EL (cell line): ENCODE data around the gene TCF7.

Experiments
- DNase-seq: peaks from one replicate; pipeline ENCODE4 v3.0.0-alpha.2; 2016

The TCF7 gene

DNA sequence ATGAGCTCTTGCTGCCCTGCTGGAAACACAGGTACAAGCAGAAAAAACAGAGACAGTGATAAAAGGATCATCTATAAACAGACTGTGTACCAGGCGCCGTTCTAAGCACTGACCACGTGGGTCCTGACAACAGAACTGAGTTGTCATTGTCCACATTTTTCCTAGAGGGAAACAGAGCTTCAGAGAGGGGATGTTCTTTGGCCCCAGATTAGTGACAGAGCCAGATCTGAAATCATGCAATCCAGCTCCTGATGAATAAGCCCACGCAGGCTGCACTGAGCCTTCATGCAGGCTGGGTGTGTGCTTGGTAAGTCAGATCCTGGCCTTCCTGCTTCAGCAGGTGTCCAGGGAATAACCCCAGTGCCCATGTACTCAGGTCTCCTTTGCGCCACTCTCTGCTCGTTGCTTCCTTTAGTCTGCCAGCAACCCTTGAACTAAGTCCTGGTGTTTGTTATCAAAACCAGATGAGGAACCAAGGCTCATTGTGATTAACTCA, 22.8 kb upstream of the TCF7 start:
- DNase-seq: no peak

DNA sequence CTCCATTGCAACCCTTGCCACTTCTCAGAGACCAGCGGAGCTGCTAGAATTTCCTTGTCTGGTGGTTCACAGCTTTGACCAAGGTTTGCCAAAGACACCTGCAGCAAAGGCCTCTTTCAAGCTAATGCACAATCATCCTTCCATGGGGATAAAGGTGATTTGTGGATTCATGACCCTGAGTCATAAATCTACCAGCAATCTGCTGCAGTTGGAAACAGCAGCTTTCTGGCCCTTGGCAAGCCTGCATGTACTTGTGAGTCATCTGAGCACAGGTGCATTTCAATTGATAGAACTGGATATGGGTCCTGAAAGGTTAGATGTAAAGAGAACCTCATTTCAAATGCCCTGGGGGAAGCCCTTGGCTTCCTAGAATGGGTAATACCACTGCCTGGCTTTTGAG, 21.6 kb upstream of the TCF7 start:
- DNase-seq: no peak

DNA sequence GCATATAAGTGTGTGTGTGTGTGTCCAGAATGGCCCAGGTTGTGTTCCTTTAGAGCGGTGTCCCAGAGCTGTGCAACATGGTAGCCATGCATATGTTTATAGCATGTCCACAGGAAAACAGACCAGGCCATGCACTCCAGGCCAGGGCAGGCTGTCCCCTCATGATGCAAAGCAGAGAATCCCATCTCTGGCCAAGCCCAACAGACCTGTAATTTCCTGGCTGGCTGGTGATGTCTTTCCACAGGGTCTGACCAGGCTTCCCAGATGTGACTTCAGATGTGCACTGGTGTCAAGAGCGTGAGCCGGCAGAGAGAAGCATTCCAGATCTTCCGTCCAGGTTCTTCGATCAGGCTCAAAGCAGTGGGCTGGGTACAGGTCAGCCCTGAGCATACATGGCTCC, 21.1 kb upstream of the TCF7 start:
- no peak for DNase-seq

DNA sequence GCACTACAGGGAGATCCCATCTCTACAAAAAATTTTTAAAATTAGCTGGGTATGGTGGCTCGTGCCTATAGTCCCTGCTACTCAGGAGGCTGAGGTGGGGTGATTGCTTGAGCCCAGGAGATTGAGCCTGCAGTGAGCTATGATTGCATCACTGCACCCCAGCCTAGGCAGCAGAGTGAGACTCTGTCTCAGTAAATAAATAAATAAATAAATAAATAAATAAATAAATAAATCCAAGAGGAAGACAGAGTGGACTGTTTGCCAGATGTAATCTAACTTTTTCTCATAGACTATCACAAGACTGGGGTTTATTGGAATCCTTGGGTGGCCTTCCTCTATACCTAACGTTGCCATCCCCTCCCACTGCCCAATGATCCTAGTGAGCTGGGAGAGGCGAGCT, 19.2 kb upstream of the TCF7 start:
- DNase-seq: no peak

DNA sequence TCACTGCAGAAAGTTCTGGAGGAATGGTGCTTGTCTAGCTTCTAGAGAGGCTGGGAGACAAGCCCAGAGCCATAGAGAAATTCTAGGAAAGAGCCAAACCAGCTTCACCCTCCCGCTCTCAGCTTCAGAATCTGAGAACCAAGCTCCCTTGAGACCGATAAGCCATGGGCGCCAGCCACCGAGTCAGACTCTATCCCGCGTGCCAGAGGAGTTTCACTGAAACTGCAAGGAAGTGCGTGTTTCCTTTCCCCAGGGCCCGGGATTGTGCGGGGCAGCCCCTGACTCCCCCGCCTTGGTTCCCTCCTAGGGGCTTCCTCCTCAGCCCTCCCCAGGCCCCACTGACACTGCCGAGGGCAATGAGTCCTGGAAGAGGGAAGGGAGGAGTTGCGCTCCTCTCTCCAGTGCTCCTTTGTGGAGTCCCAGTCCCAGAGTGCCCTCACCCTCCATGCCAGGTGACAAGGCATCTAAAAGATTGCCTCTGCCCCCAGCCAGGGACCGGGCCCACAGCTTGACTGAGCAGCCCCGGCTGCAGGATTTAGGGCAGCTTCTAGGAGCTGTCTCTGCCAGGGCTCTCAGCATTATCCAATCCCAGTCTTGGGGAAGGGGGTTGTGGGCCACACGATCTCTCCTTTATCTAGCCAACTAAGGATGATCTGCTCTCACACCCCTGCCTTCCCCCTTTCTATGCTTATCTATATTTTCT, 18.4 kb upstream of the TCF7 start:
- DNase-seq: no peak

DNA sequence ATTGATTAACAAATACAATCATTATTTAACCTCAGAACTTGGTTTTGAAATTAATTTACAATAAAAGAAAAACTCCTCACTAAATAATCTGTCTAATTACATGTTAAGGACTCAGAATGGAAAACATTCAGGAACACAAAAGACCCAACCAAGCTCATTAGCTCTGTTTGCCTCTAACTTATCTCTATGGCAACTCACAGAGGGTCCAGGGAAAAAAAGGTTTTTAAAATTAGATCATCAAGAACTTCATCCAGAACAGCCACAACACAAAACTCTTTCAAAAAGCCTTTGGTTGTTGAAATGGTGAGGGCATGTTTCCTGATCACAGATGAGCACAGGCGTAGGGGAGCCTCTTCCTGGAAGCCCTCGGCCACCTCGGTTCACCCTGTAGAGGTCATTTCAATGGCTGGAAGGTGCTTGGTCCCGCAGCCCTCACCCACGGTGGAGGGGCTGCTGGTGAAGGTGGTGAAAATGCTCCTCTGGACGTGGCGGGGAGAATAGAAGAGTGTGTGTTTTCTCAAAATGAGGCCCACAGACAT, 17.2 kb upstream of the TCF7 start:
- DNase-seq: no peak

DNA sequence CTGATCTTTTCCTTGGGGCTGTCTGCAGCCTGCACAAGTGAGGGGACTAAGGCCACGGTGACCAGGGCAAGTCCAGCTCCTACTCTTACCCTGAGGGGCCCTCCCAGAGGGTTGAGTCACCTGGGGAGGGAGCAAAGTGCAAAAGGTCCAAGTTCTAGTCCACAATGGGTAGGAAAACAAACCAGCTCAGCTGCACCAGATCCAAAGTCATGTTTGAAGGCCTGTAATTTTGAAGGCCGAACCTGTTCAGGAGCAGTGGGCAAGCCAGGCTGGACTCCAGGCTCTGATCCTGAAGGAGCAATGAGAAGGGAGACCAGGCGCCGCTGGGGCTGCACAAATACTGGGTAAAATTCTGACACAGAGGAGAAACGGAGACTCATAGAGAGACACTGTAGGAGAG, 15.8 kb upstream of the TCF7 start:
- no peak for DNase-seq

DNA sequence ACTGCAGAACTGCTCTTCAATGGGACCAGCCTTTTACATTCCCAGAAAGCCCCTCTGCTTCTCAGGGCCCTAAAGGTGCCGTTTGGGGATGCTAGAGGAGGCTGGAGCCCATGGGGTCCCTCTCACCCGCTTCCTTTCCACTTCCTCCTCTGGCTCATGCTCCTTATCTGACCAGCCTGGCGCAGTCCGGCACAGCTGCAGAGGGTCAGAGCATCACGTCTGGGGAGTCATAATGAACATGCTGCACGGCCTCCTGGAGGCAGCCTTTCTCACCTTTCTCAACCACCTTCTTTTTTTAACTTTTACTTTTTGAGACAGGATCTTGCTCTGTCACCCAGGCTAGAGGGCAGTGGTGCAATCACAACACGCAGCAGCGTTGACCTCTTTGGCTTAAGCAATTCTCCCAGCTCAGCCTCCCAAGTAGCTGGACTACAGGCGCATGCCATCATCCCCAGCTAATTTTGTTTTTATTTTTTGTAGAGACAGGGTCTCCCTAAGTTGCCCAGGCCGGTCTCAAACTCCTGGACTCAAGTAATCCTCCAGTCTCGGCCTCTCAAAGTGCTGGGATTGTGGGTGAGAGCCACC, 15.1 kb upstream of the TCF7 start:
- no peak for DNase-seq

DNA sequence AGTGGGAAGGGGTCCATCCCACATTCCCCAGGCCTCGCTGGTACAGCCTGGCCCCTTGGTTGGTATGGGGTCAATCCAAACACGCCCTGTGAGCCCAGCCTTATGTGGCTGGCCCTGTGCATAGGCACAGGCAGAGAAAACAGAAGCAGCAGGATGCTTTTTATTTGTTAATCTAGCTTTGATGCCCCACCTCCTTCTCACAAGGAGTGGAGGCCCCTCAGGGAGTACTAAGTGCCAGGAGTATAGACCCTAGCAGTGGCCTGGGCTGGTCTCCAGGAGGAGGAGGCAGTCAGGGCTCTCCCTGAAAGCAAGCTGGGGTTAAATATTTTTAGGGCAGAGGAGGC, 14.6 kb upstream of the TCF7 start:
- DNase-seq: no peak

DNA sequence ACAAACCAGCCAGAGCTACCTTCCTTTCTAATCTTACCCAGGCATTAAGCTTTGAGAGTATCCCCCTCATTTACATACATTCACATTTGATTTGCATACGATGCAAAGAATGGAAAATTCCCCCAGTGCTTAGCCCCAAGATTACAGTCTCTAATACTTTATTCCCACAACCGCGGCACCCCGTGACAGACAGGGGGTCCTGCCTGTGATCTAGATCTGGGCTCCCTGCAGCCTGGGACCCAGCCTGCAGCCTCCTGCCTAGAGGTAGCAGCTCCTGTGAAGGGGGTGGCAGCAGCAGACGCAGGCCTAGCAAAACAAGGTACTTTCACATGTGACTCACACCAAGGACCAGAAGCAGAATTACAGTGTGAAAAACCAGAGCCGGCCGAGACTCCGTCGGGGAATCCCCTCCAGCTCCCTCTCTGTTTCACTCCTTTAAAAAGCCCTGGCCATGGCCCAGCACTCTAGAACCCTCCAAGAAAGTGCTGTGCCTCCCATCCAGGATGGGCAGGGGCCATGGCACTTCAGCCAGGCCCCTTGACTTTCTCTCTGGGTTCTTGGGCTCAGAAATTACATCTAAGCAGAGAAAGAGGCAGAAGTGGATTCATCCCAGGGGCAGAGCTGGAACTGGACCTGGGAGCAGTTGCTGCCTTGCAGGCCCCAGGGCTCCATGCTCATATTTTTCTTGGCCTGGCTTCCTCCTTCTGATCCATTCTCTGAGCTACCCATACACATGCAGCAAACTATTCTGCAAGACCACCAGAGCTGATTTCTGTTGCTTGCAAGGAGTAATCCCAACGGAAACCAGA, 14.0 kb upstream of the TCF7 start:
- peak; percentile 52 for DNase-seq

DNA sequence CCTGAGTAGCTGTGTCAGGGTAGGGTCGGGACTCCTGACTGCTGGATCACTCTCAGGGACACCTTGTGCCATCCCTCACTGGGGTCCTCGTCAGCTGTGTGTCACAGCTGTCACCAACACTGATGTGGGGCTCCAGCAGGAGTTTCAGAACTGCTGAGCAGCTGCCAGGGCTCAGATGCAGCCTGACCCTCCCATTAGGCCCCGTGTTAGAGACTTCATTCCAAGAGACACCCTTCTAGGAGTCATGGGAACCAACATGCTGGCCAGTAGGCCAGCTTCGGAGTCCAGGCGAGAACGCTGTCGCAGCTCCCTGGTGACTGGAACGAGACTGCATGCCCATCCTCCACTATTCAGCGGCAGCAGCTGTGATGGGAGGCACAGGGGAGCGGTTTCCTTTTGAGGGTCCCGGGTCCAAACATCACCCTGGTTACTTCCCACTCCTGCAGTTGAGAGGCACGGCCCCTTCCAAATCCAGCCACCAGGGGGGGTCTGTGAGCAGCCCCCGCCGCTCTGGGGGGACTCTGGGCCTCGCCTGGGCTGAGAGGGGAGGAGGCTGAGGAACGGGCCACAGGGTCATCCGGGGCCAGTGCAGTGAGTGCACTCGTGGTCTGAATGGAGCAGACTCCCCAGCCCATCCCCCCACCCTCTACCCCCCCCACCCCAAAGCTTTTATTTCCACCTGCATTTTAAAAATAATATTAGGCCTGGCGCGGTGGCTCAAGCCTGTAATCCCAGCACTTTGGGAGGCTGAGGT, 12.6 kb upstream of the TCF7 start:
- DNase-seq: peak; percentile 44

DNA sequence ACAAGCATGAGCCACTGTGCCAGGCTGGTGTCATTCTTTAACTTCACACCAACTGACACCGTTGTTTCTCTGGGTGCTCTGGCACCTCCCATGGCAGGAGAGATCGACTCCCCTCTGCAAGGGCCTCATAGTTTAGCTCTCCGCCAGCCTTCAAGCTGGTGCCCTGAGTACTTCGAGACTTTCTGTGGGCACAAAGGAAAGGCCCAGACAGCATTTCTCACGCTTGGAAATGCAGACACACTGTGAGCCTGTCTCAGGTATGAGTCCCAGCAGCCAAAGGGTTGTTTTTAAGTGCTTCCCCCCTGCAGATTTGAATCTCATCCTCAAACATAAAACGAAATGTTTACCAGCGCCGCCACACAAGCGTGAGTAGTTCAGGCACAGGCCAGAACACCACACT, 11.1 kb upstream of the TCF7 start:
- DNase-seq: no peak

DNA sequence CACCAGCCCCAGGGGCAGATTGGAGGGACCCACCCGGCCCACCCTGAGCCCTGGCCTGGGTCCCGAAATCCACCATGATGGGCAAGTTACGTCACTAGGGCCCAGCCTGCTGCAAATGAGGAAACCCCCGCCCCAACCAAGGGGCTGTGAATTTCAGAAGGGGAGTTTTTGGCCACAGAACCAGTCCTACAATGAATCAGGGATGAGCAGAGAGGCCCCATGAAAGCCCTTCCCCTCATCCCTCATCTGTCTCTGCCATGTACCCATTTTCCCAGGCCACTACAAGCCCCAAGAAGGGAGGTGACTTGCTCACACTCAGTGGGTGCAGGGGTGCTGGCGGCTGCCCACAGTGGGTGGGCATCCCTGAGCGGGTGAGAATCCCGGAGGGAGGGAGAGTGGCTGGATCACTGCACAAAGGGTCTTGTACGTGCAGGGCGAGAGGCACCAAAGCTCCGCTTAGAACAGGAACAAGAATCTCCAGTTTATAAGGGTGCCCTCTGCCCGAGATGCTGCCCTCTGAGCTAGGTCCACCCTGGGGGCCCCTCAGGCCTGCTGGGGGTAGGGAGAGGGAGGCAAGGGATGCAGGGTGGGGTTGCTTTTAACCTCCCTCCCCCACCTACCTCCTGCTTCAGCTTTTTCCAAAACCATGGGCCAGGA, 10.4 kb upstream of the TCF7 start:
- no peak for DNase-seq

DNA sequence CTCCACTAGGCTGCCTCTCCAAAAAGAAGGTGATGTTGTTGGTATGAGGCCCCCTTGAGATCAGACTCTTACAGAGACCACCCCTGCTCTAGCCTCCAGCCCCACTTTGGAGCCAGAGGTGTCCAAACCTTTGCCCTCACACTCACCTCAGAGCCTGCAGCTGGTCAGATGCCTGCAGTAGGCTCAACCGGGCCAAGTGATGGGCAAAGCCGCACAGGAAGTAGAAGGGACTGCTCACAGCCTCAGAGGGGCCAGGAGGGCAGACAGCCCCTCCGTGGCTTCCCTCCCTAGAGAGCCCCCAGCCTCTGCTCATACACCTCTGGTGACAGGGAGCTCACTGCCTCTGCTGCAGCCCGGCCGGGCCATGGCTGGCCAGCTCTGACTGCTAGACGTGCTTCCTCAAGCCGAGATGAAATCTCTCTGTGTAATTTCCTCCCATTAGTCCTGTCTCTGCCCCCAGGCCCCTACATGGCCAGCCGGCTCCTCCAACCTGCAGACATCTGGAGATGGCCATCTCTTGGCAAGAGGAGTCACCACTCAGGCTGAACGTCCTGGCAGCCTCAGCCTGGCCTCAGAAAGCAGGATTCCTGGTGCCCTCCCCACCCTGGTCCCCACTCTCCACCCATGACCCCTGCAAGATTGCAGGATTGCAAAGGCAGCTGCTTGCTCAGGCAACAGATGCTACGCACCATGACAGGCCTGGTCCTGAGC, 7.3 kb upstream of the TCF7 start:
- DNase-seq: no peak

DNA sequence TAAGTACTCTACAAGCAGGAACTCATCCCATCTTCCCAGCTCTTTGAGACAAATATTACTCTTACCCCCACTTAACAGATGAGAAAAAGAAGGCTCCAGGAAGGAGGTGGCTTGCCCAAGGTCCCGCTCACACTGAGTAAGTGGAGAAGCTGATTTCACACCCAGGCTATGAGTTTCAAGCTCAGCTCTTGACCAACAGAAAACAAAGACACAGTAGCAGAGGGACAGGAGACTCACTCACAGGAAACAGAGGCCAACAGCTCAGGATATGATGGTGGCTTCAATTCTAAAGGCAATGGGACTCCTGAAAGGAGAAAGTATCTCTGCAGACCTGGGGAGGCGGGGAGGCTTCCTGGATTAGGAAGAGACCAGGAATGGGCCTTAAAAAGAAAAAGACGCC, 6.7 kb upstream of the TCF7 start:
- no peak for DNase-seq

DNA sequence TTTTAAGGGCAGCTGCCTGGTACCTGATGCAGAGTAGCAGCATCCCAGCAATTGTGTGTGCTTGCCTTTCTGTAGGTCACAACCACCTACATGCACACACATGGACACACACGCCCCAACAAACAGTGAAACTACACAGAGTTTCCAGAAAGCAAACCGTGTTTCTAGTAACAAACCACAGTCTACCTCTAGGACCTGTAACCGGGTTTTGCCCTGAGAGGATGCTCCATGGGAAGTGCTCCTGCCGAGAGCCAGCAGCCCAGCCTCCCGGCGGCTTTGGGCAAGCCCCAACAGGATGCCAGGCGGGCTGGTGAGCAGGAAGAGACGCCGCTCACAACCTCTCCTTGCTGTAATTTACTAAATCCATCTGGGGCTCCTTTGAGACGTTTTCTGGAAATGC, 4.1 kb upstream of the TCF7 start:
- DNase-seq: no peak

DNA sequence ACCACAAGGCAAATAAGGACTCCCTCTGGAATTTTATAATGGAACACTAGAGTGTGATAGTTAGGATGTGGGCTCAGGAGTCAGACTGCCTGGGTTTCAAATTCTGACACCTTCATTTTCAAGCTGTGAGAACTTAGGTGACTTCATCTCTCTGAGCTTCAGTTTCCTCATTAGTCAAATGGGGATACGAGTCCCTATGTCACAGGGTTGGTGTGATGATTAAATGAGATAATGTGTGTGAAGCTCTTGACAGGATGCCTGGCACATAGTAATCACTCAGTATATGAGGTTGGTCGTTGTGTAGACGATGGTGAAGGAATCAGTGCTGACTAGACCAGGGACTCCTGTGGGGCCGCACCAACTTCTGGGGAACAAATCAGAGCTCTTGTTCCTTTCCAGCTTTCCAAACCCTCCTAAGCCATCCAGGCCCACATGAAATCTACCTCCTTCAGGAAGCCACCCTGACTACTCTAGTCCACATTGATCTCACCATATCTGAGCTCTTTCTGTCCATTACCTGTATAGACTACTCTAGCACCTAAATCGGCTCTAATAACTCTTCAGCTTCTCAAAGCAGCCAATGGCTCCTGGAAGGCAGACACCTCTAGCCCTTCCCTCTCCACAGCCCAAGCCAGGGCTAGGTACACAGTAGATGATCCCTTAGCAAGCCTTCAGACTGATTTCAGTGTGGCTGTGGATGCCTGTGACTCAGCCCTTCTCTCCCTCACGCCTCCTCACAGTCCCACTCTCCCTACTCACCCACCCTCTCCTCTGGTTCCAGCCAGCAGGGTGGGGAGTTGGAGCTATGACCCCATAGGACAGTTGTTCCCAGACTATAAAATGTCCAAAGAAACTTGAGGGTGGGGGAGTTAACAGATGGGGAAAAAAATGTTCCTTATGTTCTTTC, 2.5 kb upstream of the TCF7 start:
- DNase-seq: peak; percentile 44

DNA sequence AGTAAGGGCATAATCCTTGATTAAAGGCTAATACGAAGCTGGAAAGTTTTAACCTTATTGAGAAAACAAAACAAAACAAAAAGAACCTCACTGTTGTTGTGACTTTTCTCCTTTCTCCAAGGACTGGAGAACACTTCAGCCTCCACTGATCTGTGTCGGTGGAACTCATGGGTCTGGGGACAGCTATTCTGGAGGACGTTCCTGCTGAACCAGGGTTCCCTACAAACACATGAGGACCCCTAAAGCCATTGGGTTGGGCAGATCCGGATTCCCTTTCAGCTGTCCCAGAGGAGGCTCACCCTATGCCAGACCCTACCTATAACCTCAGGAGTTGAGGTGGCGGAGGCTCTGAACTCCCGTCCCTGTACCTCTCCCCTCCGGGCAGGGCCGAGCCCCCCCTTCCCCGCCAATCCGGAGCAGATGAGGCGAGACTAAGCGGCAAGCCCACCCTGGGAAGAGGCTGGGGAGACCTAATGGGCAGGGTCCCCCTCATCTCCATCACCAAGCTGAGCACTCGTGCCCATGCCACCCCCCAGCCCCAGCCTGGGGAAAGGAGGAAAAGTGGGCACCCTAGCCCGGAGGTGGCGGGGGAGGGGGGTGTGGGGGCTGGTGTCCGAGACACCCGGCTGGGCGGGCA, 1.6 kb upstream of the TCF7 start:
- DNase-seq: no peak

DNA sequence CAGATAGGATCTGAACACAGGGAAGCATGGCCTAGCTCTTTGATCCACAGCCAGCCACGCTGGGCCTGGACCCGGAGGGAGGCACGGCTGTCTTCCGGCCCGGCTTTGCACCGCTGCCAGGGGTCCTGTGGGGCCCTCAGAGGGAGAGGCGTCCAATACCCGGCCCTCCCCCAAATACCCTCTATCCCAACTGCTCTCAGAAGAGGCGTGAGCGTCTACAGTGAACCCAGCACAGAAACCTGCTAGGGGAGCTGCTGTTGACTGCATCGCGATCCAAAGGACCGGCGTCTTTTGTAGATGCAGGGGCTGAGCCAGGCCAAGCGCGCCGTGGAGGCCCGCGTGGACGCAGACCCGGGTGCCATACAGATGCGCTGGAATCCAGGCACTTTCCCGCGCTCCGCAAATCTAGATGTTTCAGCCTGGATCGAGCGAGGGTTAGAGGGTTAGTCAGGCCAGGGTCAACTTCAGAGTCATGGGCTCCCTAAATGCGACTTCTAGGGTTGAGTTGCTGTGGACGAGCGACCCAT, 1.1 kb upstream of the TCF7 start:
- no peak for DNase-seq
